ENCODE data around the gene RARG.

The RARG gene

GRCh38 chr12:53234271-53234914, 2.4 kb upstream of the RARG start:
- no peak overlapping the region for H3K9ac ChIP-seq (ENCODE audit: low read depth, low read length, poor library complexity, severe bottlenecking)
- H3K4me1 ChIP-seq (ENCODE audit: insufficient read depth, low read length, poor library complexity, severe bottlenecking) = peaks cover 22% of the 10 kb centered on the region
- H3K27me3 ChIP-seq (ENCODE audit: insufficient read depth, low read length, poor library complexity, severe bottlenecking) = no peaks in the 10 kb centered on the region
- H3K79me2 ChIP-seq (ENCODE audit: insufficient read depth, low read length) = no peaks in the 10 kb centered on the region
- no peaks in the 10 kb centered on the region for H3K9me2 ChIP-seq (replicated peaks; ENCODE audit: low read depth, low read length)
- H3K4me2 ChIP-seq (ENCODE audit: low read depth, low read length, poor library complexity, severe bottlenecking) = no peak overlapping the region
- H2AFZ ChIP-seq (ENCODE audit: low read length) = no peak overlapping the region
- no peaks in the 10 kb centered on the region for H4K20me1 ChIP-seq (ENCODE audit: insufficient read depth, low read length, poor library complexity, severe bottlenecking)
- TF ChIP-seq EZH2phosphoT487 (IDR thresholded peaks at IDR 0.05; ENCODE audit: borderline replicate concordance) = no peak
- no peak for TF ChIP-seq CTCF (conservative IDR thresholded peaks at IDR 0.05; ENCODE audit: low read length)
- H3F3A ChIP-seq (ENCODE audit: low read depth) = no peaks in the 10 kb centered on the region; the same call in 1 of the 2 replicates
- no peak overlapping the region for H3K4me3 ChIP-seq (ENCODE audit: low read length, poor library complexity, severe bottlenecking)
- no peaks in the 10 kb centered on the region for H3K9me3 ChIP-seq (ENCODE audit: insufficient read depth, low read depth, low read length)
- H3K36me3 ChIP-seq (ENCODE audit: insufficient read depth, low read length) = no peaks in the 10 kb centered on the region

- H2AFZ ChIP-seq (ENCODE audit: low read length) = no peak overlapping the region
- H3K27me3 ChIP-seq (ENCODE audit: insufficient read depth, low read length, poor library complexity, severe bottlenecking) = no peaks in the 10 kb centered on the region
- no peaks in the 10 kb centered on the region for H3K36me3 ChIP-seq (ENCODE audit: insufficient read depth, low read length)
- H3K4me3 ChIP-seq (ENCODE audit: low read length, poor library complexity, severe bottlenecking) = no peak overlapping the region
- H3K9ac ChIP-seq (ENCODE audit: low read depth, low read length, poor library complexity, severe bottlenecking) = no peak overlapping the region
- no peaks in the 10 kb centered on the region for H4K20me1 ChIP-seq (ENCODE audit: insufficient read depth, low read length, poor library complexity, severe bottlenecking)
- no peaks in the 10 kb centered on the region for H3K9me2 ChIP-seq (replicated peaks; ENCODE audit: low read depth, low read length)
- no peaks in the 10 kb centered on the region for H3K9me3 ChIP-seq (ENCODE audit: insufficient read depth, low read depth, low read length)
- no peak overlapping the region for H3K4me2 ChIP-seq (ENCODE audit: low read depth, low read length, poor library complexity, severe bottlenecking)
- TF ChIP-seq EZH2phosphoT487 (IDR thresholded peaks at IDR 0.05; ENCODE audit: borderline replicate concordance) (no peak), CTCF (conservative IDR thresholded peaks at IDR 0.05; ENCODE audit: low read length) (no peak)
- no peaks in the 10 kb centered on the region for H3K79me2 ChIP-seq (ENCODE audit: insufficient read depth, low read length)
- H3K4me1 ChIP-seq (ENCODE audit: insufficient read depth, low read length, poor library complexity, severe bottlenecking) = peaks cover 22% of the 10 kb centered on the region
- no peaks in the 10 kb centered on the region; the same call in 1 of the 2 replicates for H3F3A ChIP-seq (ENCODE audit: low read depth)
Measured at GRCh38 chr12:53233671-53234121, 1.7 kb upstream of the RARG start.

GRCh38 chr12:53232646-53233461, 845 bp upstream of the RARG start:
- Histone ChIP-seq H3K9me2 (replicated peaks; ENCODE audit: low read depth, low read length) (no peaks in the 10 kb centered on the region), H4K20me1 (ENCODE audit: insufficient read depth, low read length, poor library complexity, severe bottlenecking) (no peaks in the 10 kb centered on the region), H3K4me3 (ENCODE audit: low read length, poor library complexity, severe bottlenecking) (peak overlapping the region; percentile 65), H3K79me2 (ENCODE audit: insufficient read depth, low read length) (no peaks in the 10 kb centered on the region), H2AFZ (ENCODE audit: low read length) (peak overlapping the region; percentile 85), H3K27me3 (ENCODE audit: insufficient read depth, low read length, poor library complexity, severe bottlenecking) (no peaks in the 10 kb centered on the region), H3K9me3 (ENCODE audit: insufficient read depth, low read depth, low read length) (no peaks in the 10 kb centered on the region), H3F3A (ENCODE audit: low read depth) (no peaks in the 10 kb centered on the region; the same call in 1 of the 2 replicates), H3K9ac (ENCODE audit: low read depth, low read length, poor library complexity, severe bottlenecking) (no peak overlapping the region), H3K4me2 (ENCODE audit: low read depth, low read length, poor library complexity, severe bottlenecking) (peak overlapping the region; percentile 72), H3K36me3 (ENCODE audit: insufficient read depth, low read length) (no peaks in the 10 kb centered on the region), H3K4me1 (ENCODE audit: insufficient read depth, low read length, poor library complexity, severe bottlenecking) (peaks cover 22% of the 10 kb centered on the region)
- no peak for TF ChIP-seq CTCF (conservative IDR thresholded peaks at IDR 0.05; ENCODE audit: low read length)
- no peak for TF ChIP-seq EZH2phosphoT487 (IDR thresholded peaks at IDR 0.05; ENCODE audit: borderline replicate concordance)

Data from Loucy (cell line).